Measurements from ENCODE around the gene KAT14.

DNA sequence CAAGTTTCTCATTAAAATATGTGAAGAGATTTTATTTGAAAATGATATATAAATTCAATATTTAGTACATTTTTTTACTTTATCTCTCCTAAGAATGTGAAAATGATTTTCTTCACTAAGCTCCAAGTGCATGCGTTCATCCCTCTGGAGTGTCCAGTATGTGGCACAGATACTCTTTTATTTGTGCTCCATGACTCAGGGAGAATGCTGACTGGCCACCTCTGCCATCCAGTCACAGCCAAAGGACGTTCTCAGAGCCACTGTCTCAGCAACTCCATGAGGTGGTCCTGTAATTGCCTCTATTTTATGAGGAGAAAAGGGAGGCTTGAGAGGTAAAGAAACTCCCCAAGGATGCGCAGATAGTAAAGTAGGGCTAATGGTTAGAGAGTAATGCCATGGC lies 58.3 kb downstream of the KAT14 start:
- TF ChIP-seq, protein P1, sequence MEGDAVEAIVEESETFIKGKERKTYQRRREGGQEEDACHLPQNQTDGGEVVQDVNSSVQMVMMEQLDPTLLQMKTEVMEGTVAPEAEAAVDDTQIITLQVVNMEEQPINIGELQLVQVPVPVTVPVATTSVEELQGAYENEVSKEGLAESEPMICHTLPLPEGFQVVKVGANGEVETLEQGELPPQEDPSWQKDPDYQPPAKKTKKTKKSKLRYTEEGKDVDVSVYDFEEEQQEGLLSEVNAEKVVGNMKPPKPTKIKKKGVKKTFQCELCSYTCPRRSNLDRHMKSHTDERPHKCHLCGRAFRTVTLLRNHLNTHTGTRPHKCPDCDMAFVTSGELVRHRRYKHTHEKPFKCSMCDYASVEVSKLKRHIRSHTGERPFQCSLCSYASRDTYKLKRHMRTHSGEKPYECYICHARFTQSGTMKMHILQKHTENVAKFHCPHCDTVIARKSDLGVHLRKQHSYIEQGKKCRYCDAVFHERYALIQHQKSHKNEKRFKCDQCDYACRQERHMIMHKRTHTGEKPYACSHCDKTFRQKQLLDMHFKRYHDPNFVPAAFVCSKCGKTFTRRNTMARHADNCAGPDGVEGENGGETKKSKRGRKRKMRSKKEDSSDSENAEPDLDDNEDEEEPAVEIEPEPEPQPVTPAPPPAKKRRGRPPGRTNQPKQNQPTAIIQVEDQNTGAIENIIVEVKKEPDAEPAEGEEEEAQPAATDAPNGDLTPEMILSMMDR (IDR thresholded peaks at IDR 0.05) = no peak
- TF ChIP-seq POLR2A (IDR thresholded peaks at IDR 0.05) = no peak

Measured in right lobe of liver (tissue), 4 donors.